IMR-90 (cell line): ENCODE results near the gene SUN5. TPM values are rescaled to one million over a fixed set of nuclear protein-coding genes. Genes with fewer than 3 reads are reported as not detected.

Source experiments
- ATAC-seq: fragments of 200-7000 bp; cut with Tn5 transposase; 2 replicates; pipeline ENCODE4 v1.9.1; 2020; ENCODE audit warnings: low read depth, mild to moderate bottlenecking, moderate library complexity
- BruUV-seq: library from RNA; stranded (reverse); fragments of 400-500 nt; replicated peaks from 2 replicates; lab custom pipeline; 2021; lab: Mats Ljungman, UMichigan
- CTCF ChIA-PET: fragments of 300-600 bp; formaldehyde crosslinking; extraction: SDS; loops from one replicate; lab custom pipeline; 2021; ENCODE audit warnings: antibody characterized with exemption; lab: Yijun Ruan, JAX
- POLR2A ChIA-PET: fragments of 300-600 bp; sonication (Branson Sonifier 250); formaldehyde crosslinking; loops from one replicate; lab custom pipeline; 2022; ENCODE audit warnings: antibody characterized with exemption; ENCODE audit not compliant: unreplicated experiment; lab: Charles Lee
- DNase-seq: peaks from one replicate; pipeline ENCODE4 v3.0.0; 2013
- H2AFZ ChIP-seq: replicated peaks from 2 replicates; pipeline ENCODE3; 2013; ENCODE audit warnings: low read length, mild to moderate bottlenecking; ENCODE audit not compliant: poor library complexity
- H2AK5ac ChIP-seq: 2 replicates; pipeline ENCODE4 v1.6.1; 2013; ENCODE audit warnings: low read depth, low read length, inconsistent platforms
- H2AK9ac ChIP-seq: replicated peaks from 2 replicates; pipeline ENCODE3; 2013; ENCODE audit warnings: mild to moderate bottlenecking, low read depth, low read length, moderate library complexity; ENCODE audit not compliant: poor library complexity
- H2BK120ac ChIP-seq: 2 replicates; pipeline ENCODE4 v1.6.1; 2013; ENCODE audit warnings: low read depth, low read length, inconsistent platforms
- H2BK15ac ChIP-seq: 3 replicates; pipeline ENCODE4 v1.6.1; 2013; ENCODE audit warnings: low read depth, low read length, inconsistent platforms
- H2BK20ac ChIP-seq: 2 replicates; pipeline ENCODE4 v1.6.1; 2013; ENCODE audit warnings: low read depth, mild to moderate bottlenecking, inconsistent platforms, low read length, moderate library complexity
- H2BK5ac ChIP-seq: 2 replicates; pipeline ENCODE4 v1.6.1; 2013; ENCODE audit warnings: mild to moderate bottlenecking, low read depth, low read length, inconsistent platforms; ENCODE audit not compliant: poor library complexity, severe bottlenecking
- H3K14ac ChIP-seq: replicated peaks from 2 replicates; pipeline ENCODE4 v1.6.1; 2013; ENCODE audit warnings: low read depth, low read length, inconsistent platforms
- H3K18ac ChIP-seq: 2 replicates; pipeline ENCODE4 v1.6.1; 2013; ENCODE audit warnings: low read depth, low read length, control low read depth
- H3K23ac ChIP-seq: 2 replicates; pipeline ENCODE4 v1.6.1; 2013; ENCODE audit warnings: low read depth, low read length, inconsistent platforms
- H3K27ac ChIP-seq: 2 replicates; pipeline ENCODE4 v1.5.1; 2013; ENCODE audit warnings: mild to moderate bottlenecking, control low read depth, low read length; ENCODE audit not compliant: insufficient read depth
- H3K27me3 ChIP-seq: 2 replicates; pipeline ENCODE4 v1.6.1; 2013; ENCODE audit warnings: low read length; ENCODE audit not compliant: control insufficient read depth, insufficient read depth
- H3K36me3 ChIP-seq: 2 replicates; pipeline ENCODE4 v1.6.1; 2013; ENCODE audit warnings: low read length, mixed read lengths; ENCODE audit not compliant: control insufficient read depth, insufficient read depth
- H3K4ac ChIP-seq: 2 replicates; pipeline ENCODE4 v1.6.1; 2013; ENCODE audit warnings: low read depth, low read length, inconsistent platforms
- H3K4me1 ChIP-seq: 2 replicates; pipeline ENCODE4 v1.6.1; 2013; ENCODE audit warnings: low read length, mixed read lengths; ENCODE audit not compliant: control insufficient read depth, insufficient read depth
- H3K4me2 ChIP-seq: 2 replicates; pipeline ENCODE4 v1.6.1; 2013; ENCODE audit warnings: low read depth, mild to moderate bottlenecking, control low read depth, low read length, moderate library complexity
- H3K4me3 ChIP-seq: 2 replicates; pipeline ENCODE4 v1.5.1; 2013; ENCODE audit warnings: low read depth, mild to moderate bottlenecking, control low read depth, low read length, moderate library complexity; ENCODE audit not compliant: insufficient read depth
- H3K56ac ChIP-seq: 2 replicates; pipeline ENCODE4 v1.6.1; 2013; ENCODE audit warnings: low read length, inconsistent platforms; ENCODE audit not compliant: insufficient read depth; ENCODE audit errors: extremely low read depth
- H3K79me1 ChIP-seq, 2 experiments: 2 replicates each; pipeline ENCODE4 v1.6.1; 2013; ENCODE audit warnings: low read length in 2 of 2, inconsistent platforms in 1 of 2, low read depth in 1 of 2
- H3K9ac ChIP-seq: 2 replicates; pipeline ENCODE4 v1.6.1; 2013; ENCODE audit warnings: low read depth, low read length, control low read depth
- H3K9me1 ChIP-seq: 2 replicates; pipeline ENCODE4 v1.6.1; 2013; ENCODE audit warnings: low read length, inconsistent platforms; ENCODE audit not compliant: insufficient read depth
- H3K9me3 ChIP-seq: 2 replicates; pipeline ENCODE4 v1.6.1; 2013; ENCODE audit warnings: low read length; ENCODE audit not compliant: control insufficient read depth, insufficient read depth
- H4K20me1 ChIP-seq: 2 replicates; pipeline ENCODE4 v1.6.1; 2013; ENCODE audit warnings: low read length, inconsistent platforms; ENCODE audit not compliant: insufficient read depth
- H4K5ac ChIP-seq: 2 replicates; pipeline ENCODE4 v1.6.1; 2013; ENCODE audit warnings: mild to moderate bottlenecking, low read depth, low read length, control low read depth
- H4K8ac ChIP-seq, 2 experiments: 2 replicates each; pipeline ENCODE4 v1.6.1; 2013; ENCODE audit warnings: low read depth in 2 of 2, low read length in 2 of 2, control low read depth in 1 of 2, inconsistent platforms in 1 of 2
- H4K91ac ChIP-seq: 2 replicates; pipeline ENCODE4 v1.6.1; 2013; ENCODE audit warnings: low read depth, low read length, inconsistent platforms; ENCODE audit not compliant: insufficient read depth
- BHLHE40 ChIP-seq: fragments of 150-350 bp; IDR thresholded peaks from 2 replicates; pipeline ENCODE4 v1.6.1; 2016; ENCODE audit warnings: mild to moderate bottlenecking, low read depth, low read length
- CEBPB ChIP-seq: IDR thresholded peaks from 2 replicates; pipeline ENCODE4 v1.6.1; 2012; ENCODE audit warnings: low read depth, low read length, improper control_type of control experiment
- CHD1 ChIP-seq: IDR thresholded peaks from 2 replicates; pipeline ENCODE4 v1.6.1; 2012; ENCODE audit warnings: low read depth, low read length, improper control_type of control experiment
- FOS ChIP-seq: fragments of 150-350 bp; IDR thresholded peaks from 2 replicates; pipeline ENCODE4 v1.6.1; 2016; ENCODE audit warnings: low read depth, low read length
- MAFK ChIP-seq: IDR thresholded peaks from 2 replicates; pipeline ENCODE4 v1.6.1; 2012; ENCODE audit warnings: low read depth, low read length, improper control_type of control experiment
- MAZ ChIP-seq: IDR thresholded peaks from 2 replicates; pipeline ENCODE4 v1.6.1; 2012; ENCODE audit warnings: low read depth, mild to moderate bottlenecking, low read length, improper control_type of control experiment, moderate library complexity, borderline replicate concordance
- MXI1 ChIP-seq: IDR thresholded peaks from 2 replicates; pipeline ENCODE4 v1.6.1; 2012; ENCODE audit warnings: low read depth, mild to moderate bottlenecking, low read length, moderate library complexity, borderline replicate concordance
- NFE2L2 ChIP-seq: fragments of 150-350 bp; IDR thresholded peaks from 2 replicates; pipeline ENCODE4 v1.6.1; 2016; ENCODE audit warnings: low read depth, mild to moderate bottlenecking, low read length
- POLR2A ChIP-seq: IDR thresholded peaks from 2 replicates; pipeline ENCODE4 v1.6.1; 2012; ENCODE audit warnings: mild to moderate bottlenecking, low read depth, low read length
- RAD21 ChIP-seq: IDR thresholded peaks from 2 replicates; pipeline ENCODE4 v1.6.1; 2012; ENCODE audit warnings: low read length, improper control_type of control experiment
- RCOR1 ChIP-seq: IDR thresholded peaks from 2 replicates; pipeline ENCODE4 v1.6.1; 2012; ENCODE audit warnings: mild to moderate bottlenecking, low read length, improper control_type of control experiment; ENCODE audit not compliant: insufficient replicate concordance
- RFX5 ChIP-seq: IDR thresholded peaks from 2 replicates; pipeline ENCODE4 v1.8.0; 2012; ENCODE audit warnings: low read depth, mild to moderate bottlenecking, low read length, moderate library complexity
- SMC3 ChIP-seq: fragments of 150-350 bp; IDR thresholded peaks from 2 replicates; pipeline ENCODE4 v1.6.1; 2016; ENCODE audit warnings: low read depth, mild to moderate bottlenecking, antibody characterized with exemption, low read length, moderate library complexity
- WGBS, 2 experiments: methylation state at CpG; one replicate each; pipeline versions ENCODE4 v1.1.5 to v1.1.7; 2013; ENCODE audit warnings: missing lambda C conversion rate in 2 of 2; ENCODE audit not compliant: insufficient read length in 1 of 2; ENCODE audit errors: extremely low coverage in 2 of 2; 5-methylcytosine and 5-hydroxymethylcytosine counted together
- dilution Hi-C: fragments of 300-500 bp; cut with HindIII; formaldehyde crosslinking; loops from one replicate; pipeline ENCODE4 v1.14.3; 2018; ENCODE audit warnings: low sequenced_read_pairs; ENCODE audit not compliant: unreplicated experiment
- in situ Hi-C: fragments of 300-500 bp; cut with MboI; formaldehyde crosslinking; loops from 3 replicates; pipeline ENCODE4 v1.14.3; 2019; ENCODE audit warnings: low sequenced_read_pairs, inconsistent platforms, mixed read lengths
- intact Hi-C: fragments of 100-400 bp; cut with micrococcal nuclease; formaldehyde crosslinking; loops from 2 replicates; pipeline ENCODE4 v1.10.0; 2022
- polyA plus RNA-seq, 3 experiments: library from polyadenylated mRNA; depleted of rRNA; stranded (reverse); fragments of >200 nt; gene quantifications; 2 replicates each; pipeline ENCODE4 v1.2.3, GENCODE V29; 2012; ENCODE audit warnings: low replicate concordance in 1 of 3
- total RNA-seq: library from RNA; depleted of rRNA; stranded (reverse); fragments of >200 nt; gene quantifications from 2 replicates; pipeline ENCODE4 v1.2.3, GENCODE V29; 2012
- TF ChIP-seq, protein P1 (sequence below): fragments of 150-350 bp; IDR thresholded peaks from 2 replicates; pipeline ENCODE4 v1.6.1; 2016; ENCODE audit warnings: low read depth, mild to moderate bottlenecking, low read length, moderate library complexity, borderline replicate concordance
- TF ChIP-seq, protein P2 (sequence below): conservative IDR thresholded peaks from 2 replicates; pipeline ENCODE4 v1.5.1; 2012; ENCODE audit warnings: mild to moderate bottlenecking, low read depth, low read length, improper control_type of control experiment
- TF ChIP-seq, protein P3 (sequence below): fragments of 150-350 bp; IDR thresholded peaks from 2 replicates; pipeline ENCODE4 v1.6.1; 2017; ENCODE audit warnings: mild to moderate bottlenecking, antibody characterized with exemption, low read length, low read depth

The SUN5 gene
- total and polyA plus RNA-seq, 2 of the 4 experiments (the other 2 are of a cell fraction) = not detected

DNA sequence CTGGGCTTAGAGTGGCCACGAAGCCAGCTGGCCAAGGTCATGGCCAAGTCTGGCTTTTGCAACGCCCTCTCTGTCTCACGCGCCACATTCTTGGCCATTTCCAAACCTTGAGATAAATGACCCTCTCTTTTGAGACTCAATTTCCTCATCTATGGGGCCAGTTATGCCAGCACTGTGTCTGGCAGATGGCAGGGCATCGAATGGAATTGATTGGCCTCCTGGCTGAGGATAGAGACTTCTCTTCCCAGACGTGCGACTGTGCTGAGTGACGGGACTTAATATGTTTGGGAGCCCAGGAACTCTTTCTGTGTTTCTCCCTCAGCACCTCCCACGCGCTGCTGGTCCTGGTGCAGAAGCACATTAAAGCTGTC lies 10.9 kb upstream of the SUN5 start:
- dilution Hi-C loops = no loop called here
- Histone ChIP-seq H2BK15ac (no peak overlapping the region), H4K5ac (no peak overlapping the region), H3K4ac (no peak overlapping the region), H3K9ac (no peak overlapping the region), H2AK5ac (no peak overlapping the region), H3K79me1 (no peaks in the 10 kb centered on the region), H2BK20ac (no peak overlapping the region), H3K18ac (no peak overlapping the region), H3K4me1 (no peaks in the 10 kb centered on the region), H3K9me1 (no peaks in the 10 kb centered on the region), H3K56ac (no peak overlapping the region), H2AK9ac (no peak overlapping the region), H3K9me3 (no peaks in the 10 kb centered on the region), H3K4me2 (no peak overlapping the region), H3K27me3 (peaks cover 14% of the 10 kb centered on the region), H2BK5ac (no peak overlapping the region), H2AFZ (no peak overlapping the region), H3K36me3 (no peaks in the 10 kb centered on the region), H2BK120ac (no peak overlapping the region), H3K14ac (no peak overlapping the region), H3K27ac (no peak overlapping the region), H3K4me3 (no peak overlapping the region), H4K8ac (no peak overlapping the region), H4K91ac (no peak overlapping the region), H3K23ac (no peak overlapping the region), H4K20me1 (no peaks in the 10 kb centered on the region)
- no peak for TF ChIP-seq POLR2A
- TF ChIP-seq SMC3 = no peak
- TF ChIP-seq FOS = no peak
- TF ChIP-seq, protein P1, sequence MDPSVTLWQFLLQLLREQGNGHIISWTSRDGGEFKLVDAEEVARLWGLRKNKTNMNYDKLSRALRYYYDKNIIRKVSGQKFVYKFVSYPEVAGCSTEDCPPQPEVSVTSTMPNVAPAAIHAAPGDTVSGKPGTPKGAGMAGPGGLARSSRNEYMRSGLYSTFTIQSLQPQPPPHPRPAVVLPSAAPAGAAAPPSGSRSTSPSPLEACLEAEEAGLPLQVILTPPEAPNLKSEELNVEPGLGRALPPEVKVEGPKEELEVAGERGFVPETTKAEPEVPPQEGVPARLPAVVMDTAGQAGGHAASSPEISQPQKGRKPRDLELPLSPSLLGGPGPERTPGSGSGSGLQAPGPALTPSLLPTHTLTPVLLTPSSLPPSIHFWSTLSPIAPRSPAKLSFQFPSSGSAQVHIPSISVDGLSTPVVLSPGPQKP = no peak
- TF ChIP-seq RFX5 = no peak
- TF ChIP-seq MAFK = no peak
- no peak for TF ChIP-seq MXI1
- TF ChIP-seq NFE2L2 = no peak
- TF ChIP-seq, protein P2, sequence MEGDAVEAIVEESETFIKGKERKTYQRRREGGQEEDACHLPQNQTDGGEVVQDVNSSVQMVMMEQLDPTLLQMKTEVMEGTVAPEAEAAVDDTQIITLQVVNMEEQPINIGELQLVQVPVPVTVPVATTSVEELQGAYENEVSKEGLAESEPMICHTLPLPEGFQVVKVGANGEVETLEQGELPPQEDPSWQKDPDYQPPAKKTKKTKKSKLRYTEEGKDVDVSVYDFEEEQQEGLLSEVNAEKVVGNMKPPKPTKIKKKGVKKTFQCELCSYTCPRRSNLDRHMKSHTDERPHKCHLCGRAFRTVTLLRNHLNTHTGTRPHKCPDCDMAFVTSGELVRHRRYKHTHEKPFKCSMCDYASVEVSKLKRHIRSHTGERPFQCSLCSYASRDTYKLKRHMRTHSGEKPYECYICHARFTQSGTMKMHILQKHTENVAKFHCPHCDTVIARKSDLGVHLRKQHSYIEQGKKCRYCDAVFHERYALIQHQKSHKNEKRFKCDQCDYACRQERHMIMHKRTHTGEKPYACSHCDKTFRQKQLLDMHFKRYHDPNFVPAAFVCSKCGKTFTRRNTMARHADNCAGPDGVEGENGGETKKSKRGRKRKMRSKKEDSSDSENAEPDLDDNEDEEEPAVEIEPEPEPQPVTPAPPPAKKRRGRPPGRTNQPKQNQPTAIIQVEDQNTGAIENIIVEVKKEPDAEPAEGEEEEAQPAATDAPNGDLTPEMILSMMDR = no peak
- no peak for TF ChIP-seq CEBPB
- TF ChIP-seq, protein P3, sequence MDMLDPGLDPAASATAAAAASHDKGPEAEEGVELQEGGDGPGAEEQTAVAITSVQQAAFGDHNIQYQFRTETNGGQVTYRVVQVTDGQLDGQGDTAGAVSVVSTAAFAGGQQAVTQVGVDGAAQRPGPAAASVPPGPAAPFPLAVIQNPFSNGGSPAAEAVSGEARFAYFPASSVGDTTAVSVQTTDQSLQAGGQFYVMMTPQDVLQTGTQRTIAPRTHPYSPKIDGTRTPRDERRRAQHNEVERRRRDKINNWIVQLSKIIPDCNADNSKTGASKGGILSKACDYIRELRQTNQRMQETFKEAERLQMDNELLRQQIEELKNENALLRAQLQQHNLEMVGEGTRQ = no peak
- no peak for TF ChIP-seq BHLHE40
- TF ChIP-seq RCOR1 = no peak
- no peak for TF ChIP-seq RAD21
- no peak for TF ChIP-seq CHD1
- TF ChIP-seq MAZ = no peak
- BruUV-seq = no TSS peak
- in situ Hi-C loops = no loop called here
- CTCF ChIA-PET = no interaction called here
- POLR2A ChIA-PET = no interaction called here
- DNase-seq (no peak), ATAC-seq (no peak)
- WGBS, 2 experiments = 57% methylated on average over 4 of the region's 10 CpGs; no CpG with 5 or more reads in 1 of the 2 experiments
- intact Hi-C loops = no loop called here
